Activated naive CD4-positive, alpha-beta T cell treated with anti-CD3 and anti-CD28 coated beads, Interleukin-2, amount 50 U/mL, for 24 hours (primary cell): ENCODE measurements around the gene TICRR.

Experiments used
- H3K27ac Mint-ChIP-seq: one replicate; pipeline ENCODE4 v1.8.0; 2021; ENCODE audit warnings: mild to moderate bottlenecking, mixed read lengths
- H3K27me3 Mint-ChIP-seq: one replicate; pipeline ENCODE4 v1.8.0; 2021; ENCODE audit warnings: mixed read lengths
- H3K36me3 Mint-ChIP-seq: one replicate; pipeline ENCODE4 v1.8.0; 2021; ENCODE audit warnings: mixed read lengths
- H3K4me1 Mint-ChIP-seq: one replicate; pipeline ENCODE4 v1.8.0; 2021; ENCODE audit warnings: mixed read lengths
- H3K4me3 Mint-ChIP-seq: one replicate; pipeline ENCODE4 v1.8.0; 2021; ENCODE audit warnings: mild to moderate bottlenecking, mixed read lengths
- H3K9me3 Mint-ChIP-seq: one replicate; pipeline ENCODE4 v1.8.0; 2021; ENCODE audit warnings: mixed read lengths

TICRR gene

GRCh38 chr15:89652666-89653065, 77.4 kb downstream of the TICRR start:
- H3K4me3 Mint-ChIP-seq, result no peak overlapping the region
- no peaks in the 10 kb centered on the region for H3K36me3 Mint-ChIP-seq
- no peak overlapping the region for H3K27ac Mint-ChIP-seq
- peaks cover 13% of the 10 kb centered on the region for H3K4me1 Mint-ChIP-seq
- no peaks in the 10 kb centered on the region for H3K9me3 Mint-ChIP-seq
- H3K27me3 Mint-ChIP-seq, result peaks cover 29% of the 10 kb centered on the region

GRCh38 chr15:89653578-89653977, 78.3 kb downstream of the TICRR start:
- Mint-ChIP-seq H3K9me3 (no peaks in the 10 kb centered on the region), H3K36me3 (no peaks in the 10 kb centered on the region), H3K27ac (no peak overlapping the region), H3K27me3 (peaks cover 29% of the 10 kb centered on the region), H3K4me1 (peaks cover 13% of the 10 kb centered on the region), H3K4me3 (no peak overlapping the region)

- H3K27me3 Mint-ChIP-seq, result peaks cover 29% of the 10 kb centered on the region
- H3K4me3 Mint-ChIP-seq, result peak overlapping the region; percentile 76
- H3K9me3 Mint-ChIP-seq, result no peaks in the 10 kb centered on the region
- H3K4me1 Mint-ChIP-seq, result peaks cover 13% of the 10 kb centered on the region
- no peak overlapping the region for H3K27ac Mint-ChIP-seq
- H3K36me3 Mint-ChIP-seq, result peaks cover 2% of the 10 kb centered on the region
These were observed 79.1 kb downstream of the TICRR start for GRCh38 chr15:89654301-89654761.

GRCh38 chr15:89654847-89655805, 79.9 kb downstream of the TICRR start, which contains the start of gene KIF7:
KIF7 (minus strand) TSS chr15:89655467; CDS start chr15:89652930, 2,537 bp downstream.
- H3K27me3 Mint-ChIP-seq, result peaks cover 29% of the 10 kb centered on the region
- H3K4me3 Mint-ChIP-seq, result peak within 1 kb of the TSS; percentile 79
- H3K27ac Mint-ChIP-seq, result no peak within 1 kb of the TSS
- H3K4me1 Mint-ChIP-seq, result peaks cover 13% of the 10 kb centered on the region
- H3K9me3 Mint-ChIP-seq, result no peaks in the 10 kb centered on the region
- peaks cover 2% of the 10 kb centered on the region for H3K36me3 Mint-ChIP-seq

DNA sequence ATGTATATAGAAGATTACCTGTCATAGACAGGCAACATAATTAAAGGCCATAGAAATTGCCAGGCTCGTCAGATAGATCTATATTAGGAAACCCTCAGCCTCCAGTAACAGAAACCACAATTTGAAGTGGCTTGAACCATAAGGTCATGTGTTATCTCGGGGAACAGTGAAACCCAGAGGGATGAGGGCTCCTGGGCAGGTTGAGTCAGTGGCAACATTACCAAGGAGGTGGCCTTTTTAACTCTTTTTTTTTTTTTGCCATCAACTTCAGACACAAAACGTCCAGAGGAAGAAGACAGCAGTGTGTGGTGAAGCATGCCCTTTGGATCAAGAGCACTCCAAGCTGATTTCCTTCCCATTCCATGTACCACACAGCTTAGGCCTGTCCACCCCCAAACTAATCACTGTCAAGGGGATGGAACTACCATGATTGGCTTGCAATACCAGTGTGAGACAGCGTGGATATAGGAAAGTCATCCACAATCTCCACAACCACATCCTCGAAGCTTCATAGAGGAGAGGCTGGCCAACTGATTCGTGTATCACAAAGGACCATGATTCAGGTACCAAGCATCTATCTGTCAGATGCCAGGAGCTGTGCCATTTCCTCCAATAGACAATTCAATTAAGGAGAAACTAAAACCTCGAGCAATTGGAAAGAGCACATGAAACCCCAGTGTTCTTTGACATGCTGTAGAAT, 81.0 kb downstream of the TICRR start:
- Mint-ChIP-seq H3K9me3 (no peaks in the 10 kb centered on the region), H3K27me3 (peaks cover 31% of the 10 kb centered on the region), H3K27ac (no peak overlapping the region), H3K36me3 (peaks cover 2% of the 10 kb centered on the region), H3K4me1 (peaks cover 13% of the 10 kb centered on the region), H3K4me3 (peak overlapping the region; percentile 79)

GRCh38 chr15:89657686-89658200, 82.5 kb downstream of the TICRR start:
- H3K36me3 Mint-ChIP-seq, result peaks cover 2% of the 10 kb centered on the region
- no peak overlapping the region for H3K27ac Mint-ChIP-seq
- H3K4me1 Mint-ChIP-seq, result peaks cover 13% of the 10 kb centered on the region
- H3K4me3 Mint-ChIP-seq, result no peak overlapping the region
- no peaks in the 10 kb centered on the region for H3K9me3 Mint-ChIP-seq
- H3K27me3 Mint-ChIP-seq, result peaks cover 30% of the 10 kb centered on the region

DNA sequence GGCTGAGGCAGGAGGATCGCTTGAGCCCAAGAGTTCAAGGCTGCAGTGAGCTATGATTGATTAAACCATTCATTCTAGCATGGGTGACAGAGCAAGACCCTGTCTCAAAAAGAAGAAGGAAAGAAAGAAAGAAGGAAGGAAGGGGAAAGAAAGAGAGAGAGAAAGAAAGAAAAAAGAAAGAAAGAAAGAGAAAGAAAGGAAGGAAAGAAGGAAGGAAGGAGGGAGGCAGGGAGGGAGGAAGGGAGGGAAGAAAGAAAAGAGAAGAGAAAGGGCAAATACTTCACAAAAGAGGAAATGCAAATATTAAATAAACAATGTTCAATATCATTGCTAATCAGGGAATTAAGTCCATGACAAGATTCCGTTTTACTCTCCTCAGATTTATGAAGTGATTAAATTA, 84.0 kb downstream of the TICRR start:
- Mint-ChIP-seq H3K36me3 (peaks cover 2% of the 10 kb centered on the region), H3K4me3 (no peak overlapping the region), H3K27me3 (peaks cover 23% of the 10 kb centered on the region), H3K27ac (no peak overlapping the region), H3K4me1 (peaks cover 11% of the 10 kb centered on the region), H3K9me3 (no peaks in the 10 kb centered on the region)

DNA sequence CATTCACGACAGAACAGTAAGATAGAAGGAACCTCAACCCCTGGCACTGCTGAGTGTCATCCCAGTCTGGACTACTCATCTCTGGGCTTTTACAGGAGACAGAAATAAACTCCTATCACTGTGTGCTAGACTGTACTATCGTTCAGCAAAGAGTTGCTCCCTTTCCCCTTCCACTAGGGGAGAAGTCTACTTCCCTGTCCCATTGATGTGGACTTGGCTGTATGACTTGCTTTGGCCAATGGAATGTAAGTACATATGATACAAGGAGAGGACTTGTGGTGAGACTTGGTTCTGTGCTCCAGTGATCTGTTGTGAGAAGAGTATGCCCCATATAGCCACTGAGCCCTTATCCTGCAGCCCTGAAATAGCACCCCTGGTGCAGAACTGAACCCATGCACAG, 85.3 kb downstream of the TICRR start:
- Mint-ChIP-seq H3K4me1 (peaks cover 4% of the 10 kb centered on the region), H3K27ac (no peak overlapping the region), H3K9me3 (no peaks in the 10 kb centered on the region), H3K4me3 (no peak overlapping the region), H3K36me3 (peaks cover 2% of the 10 kb centered on the region), H3K27me3 (peaks cover 23% of the 10 kb centered on the region)

GRCh38 chr15:89662893-89663626, 87.8 kb downstream of the TICRR start:
- H3K36me3 Mint-ChIP-seq, result peaks cover 3% of the 10 kb centered on the region
- peaks cover 18% of the 10 kb centered on the region for H3K27me3 Mint-ChIP-seq
- H3K27ac Mint-ChIP-seq, result no peak overlapping the region
- no peak overlapping the region for H3K4me3 Mint-ChIP-seq
- H3K4me1 Mint-ChIP-seq, result no peaks in the 10 kb centered on the region
- no peaks in the 10 kb centered on the region for H3K9me3 Mint-ChIP-seq

GRCh38 chr15:89664441-89665350, 89.4 kb downstream of the TICRR start:
- Mint-ChIP-seq H3K27ac (no peak overlapping the region), H3K27me3 (peaks cover 19% of the 10 kb centered on the region), H3K4me1 (no peaks in the 10 kb centered on the region), H3K4me3 (peak overlapping the region; percentile 34), H3K36me3 (peaks cover 3% of the 10 kb centered on the region), H3K9me3 (no peaks in the 10 kb centered on the region)

- H3K4me1 Mint-ChIP-seq, result no peaks in the 10 kb centered on the region
- no peak overlapping the region for H3K4me3 Mint-ChIP-seq
- H3K27ac Mint-ChIP-seq, result no peak overlapping the region
- H3K9me3 Mint-ChIP-seq, result no peaks in the 10 kb centered on the region
- H3K36me3 Mint-ChIP-seq, result peaks cover 3% of the 10 kb centered on the region
- H3K27me3 Mint-ChIP-seq, result peaks cover 19% of the 10 kb centered on the region
These were observed 90.3 kb downstream of the TICRR start for GRCh38 chr15:89665449-89666181.

- Mint-ChIP-seq H3K36me3 (peaks cover 3% of the 10 kb centered on the region), H3K27ac (no peak overlapping the region), H3K4me1 (no peaks in the 10 kb centered on the region), H3K9me3 (no peaks in the 10 kb centered on the region), H3K4me3 (no peak overlapping the region), H3K27me3 (peaks cover 18% of the 10 kb centered on the region)
These were observed 91.1 kb downstream of the TICRR start for GRCh38 chr15:89666184-89666857.

DNA sequence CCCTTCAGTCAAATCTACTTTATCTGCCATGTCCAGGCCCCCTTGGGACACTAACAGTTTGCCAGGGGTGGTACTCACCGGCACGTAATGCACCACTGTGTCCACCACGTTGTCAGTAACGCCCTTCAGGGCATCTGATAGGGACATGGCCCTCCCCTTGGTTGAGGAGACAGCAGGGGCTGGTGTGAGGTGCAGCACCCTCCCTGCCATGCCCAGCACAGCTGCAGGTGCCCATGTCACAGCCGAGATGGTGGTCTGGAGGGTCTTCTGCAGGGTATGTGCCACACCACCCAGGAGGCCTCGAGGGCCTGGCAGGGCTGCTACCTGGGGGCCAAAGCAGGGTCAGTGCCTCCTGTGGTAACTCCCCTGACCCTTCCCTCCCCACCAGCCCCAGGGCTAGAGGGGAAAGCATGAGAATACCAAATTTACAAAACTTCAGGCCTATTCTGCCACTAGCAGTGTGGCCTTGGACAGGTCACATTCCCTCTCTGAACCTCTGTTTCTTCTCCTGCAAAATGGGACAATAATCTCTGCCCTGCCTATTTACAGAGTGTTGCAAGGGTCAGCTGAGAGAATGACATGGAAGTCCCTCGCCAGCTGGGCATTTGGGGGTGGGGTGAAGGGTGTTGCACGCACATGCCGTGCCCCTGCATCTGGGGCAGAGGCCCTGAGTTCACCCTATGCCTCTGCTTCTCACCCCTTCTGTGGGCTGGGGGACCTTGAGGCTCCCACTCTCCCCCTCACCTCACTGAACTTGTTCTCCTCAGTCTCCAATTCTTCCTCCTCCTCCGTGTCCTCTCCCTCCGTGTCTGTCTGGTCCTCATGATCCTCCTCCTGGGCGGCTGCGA, 91.8 kb downstream of the TICRR start:
- H3K4me3 Mint-ChIP-seq, result no peak overlapping the region
- H3K9me3 Mint-ChIP-seq, result no peaks in the 10 kb centered on the region
- H3K36me3 Mint-ChIP-seq, result peaks cover 3% of the 10 kb centered on the region
- peaks cover 18% of the 10 kb centered on the region for H3K27me3 Mint-ChIP-seq
- peak overlapping the region; percentile 84 for H3K27ac Mint-ChIP-seq
- no peaks in the 10 kb centered on the region for H3K4me1 Mint-ChIP-seq
